Measurements from ENCODE around the gene SUPT3H. TPM values are rescaled to one million over a fixed set of nuclear protein-coding genes. Genes with fewer than 3 reads are reported as not detected.

SUPT3H gene
- total RNA-seq, 1 donor from 2014 or later, result 16.0 TPM

DNA sequence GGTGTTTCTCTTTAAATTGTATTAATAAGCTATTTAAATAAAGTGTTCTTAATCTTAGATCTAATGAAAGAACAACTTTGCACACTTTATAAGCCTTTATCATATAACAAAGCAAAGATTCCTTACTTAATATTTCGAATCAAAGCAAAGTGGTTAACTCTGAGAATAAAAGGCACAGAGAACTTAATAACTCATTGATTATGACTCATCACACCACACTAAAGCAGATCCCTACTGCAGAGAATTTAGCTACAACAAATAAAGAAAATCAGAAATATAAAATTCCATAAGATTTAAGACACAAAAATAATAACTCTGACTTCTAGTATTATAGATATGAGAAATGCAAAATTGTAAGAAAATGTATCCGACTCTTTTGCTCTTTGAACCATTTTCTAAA is 185.2 kb downstream of the SUPT3H start:
- Mint-ChIP-seq H3K4me3 (ENCODE audit: unreplicated experiment) (no peak overlapping the region), H3K27me3 (ENCODE audit: unreplicated experiment) (no peaks in the 10 kb centered on the region)
- no peak for DNase-seq

DNA sequence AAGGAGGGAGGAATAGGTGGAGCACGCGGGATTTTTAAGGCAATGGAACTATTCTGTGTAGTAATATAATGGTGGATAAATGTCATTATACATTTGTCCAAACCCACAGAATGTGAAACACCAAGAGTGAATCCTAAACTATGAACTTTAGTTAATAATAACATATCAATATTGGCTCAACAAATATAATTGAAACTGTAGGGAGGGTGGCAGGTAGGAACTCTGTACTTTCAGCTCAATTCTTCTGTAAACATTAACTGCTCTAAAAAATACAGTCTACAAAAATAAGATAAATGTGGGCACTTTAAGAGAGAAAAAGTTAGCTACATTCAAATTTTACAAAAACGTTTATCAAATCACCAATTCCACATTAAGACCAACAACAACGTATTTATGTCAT is 186.3 kb downstream of the SUPT3H start:
- Mint-ChIP-seq H3K4me3 (ENCODE audit: unreplicated experiment) (no peak overlapping the region), H3K36me3 (ENCODE audit: unreplicated experiment) (no peaks in the 10 kb centered on the region), H3K27me3 (ENCODE audit: unreplicated experiment) (no peaks in the 10 kb centered on the region), H3K27ac (ENCODE audit: unreplicated experiment) (no peak overlapping the region), H3K9me3 (ENCODE audit: unreplicated experiment) (no peaks in the 10 kb centered on the region), H3K4me1 (ENCODE audit: low read depth, unreplicated experiment) (no peaks in the 10 kb centered on the region)
- TF ChIP-seq, protein P1, sequence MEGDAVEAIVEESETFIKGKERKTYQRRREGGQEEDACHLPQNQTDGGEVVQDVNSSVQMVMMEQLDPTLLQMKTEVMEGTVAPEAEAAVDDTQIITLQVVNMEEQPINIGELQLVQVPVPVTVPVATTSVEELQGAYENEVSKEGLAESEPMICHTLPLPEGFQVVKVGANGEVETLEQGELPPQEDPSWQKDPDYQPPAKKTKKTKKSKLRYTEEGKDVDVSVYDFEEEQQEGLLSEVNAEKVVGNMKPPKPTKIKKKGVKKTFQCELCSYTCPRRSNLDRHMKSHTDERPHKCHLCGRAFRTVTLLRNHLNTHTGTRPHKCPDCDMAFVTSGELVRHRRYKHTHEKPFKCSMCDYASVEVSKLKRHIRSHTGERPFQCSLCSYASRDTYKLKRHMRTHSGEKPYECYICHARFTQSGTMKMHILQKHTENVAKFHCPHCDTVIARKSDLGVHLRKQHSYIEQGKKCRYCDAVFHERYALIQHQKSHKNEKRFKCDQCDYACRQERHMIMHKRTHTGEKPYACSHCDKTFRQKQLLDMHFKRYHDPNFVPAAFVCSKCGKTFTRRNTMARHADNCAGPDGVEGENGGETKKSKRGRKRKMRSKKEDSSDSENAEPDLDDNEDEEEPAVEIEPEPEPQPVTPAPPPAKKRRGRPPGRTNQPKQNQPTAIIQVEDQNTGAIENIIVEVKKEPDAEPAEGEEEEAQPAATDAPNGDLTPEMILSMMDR (IDR thresholded peaks at IDR 0.05; ENCODE audit: partially characterized antibody, unreplicated experiment), result no peak
- no peak for DNase-seq

More for the DNA sequence above, 185.2 kb downstream of the SUPT3H start:
- H3K9me3 Mint-ChIP-seq (ENCODE audit: unreplicated experiment), result no peaks in the 10 kb centered on the region
- H3K4me1 Mint-ChIP-seq (ENCODE audit: low read depth, unreplicated experiment), result no peaks in the 10 kb centered on the region
- H3K27ac Mint-ChIP-seq (ENCODE audit: unreplicated experiment), result no peak overlapping the region
- TF ChIP-seq, protein P1 (IDR thresholded peaks at IDR 0.05; ENCODE audit: partially characterized antibody, unreplicated experiment), result no peak
- H3K36me3 Mint-ChIP-seq (ENCODE audit: unreplicated experiment), result no peaks in the 10 kb centered on the region

DNA sequence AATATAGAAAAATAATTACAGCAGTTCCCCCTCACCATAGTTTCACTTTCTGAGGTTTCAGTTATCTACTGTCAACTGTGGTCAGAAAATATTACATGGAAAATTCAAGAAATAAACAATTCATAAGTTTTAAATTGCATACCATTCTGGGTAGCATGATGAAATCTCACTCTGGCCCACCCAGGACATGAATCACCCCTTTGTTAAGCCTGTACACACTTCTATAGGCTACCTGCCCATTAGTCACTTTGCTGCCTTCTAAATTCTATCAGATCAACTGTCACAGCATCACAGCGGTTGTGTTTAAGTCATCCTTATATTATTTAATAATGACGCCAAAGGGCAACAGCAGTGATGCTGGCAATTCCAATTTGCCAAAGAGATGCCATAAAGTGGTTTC is 189.9 kb downstream of the SUPT3H start:
- Mint-ChIP-seq H3K4me3 (ENCODE audit: unreplicated experiment) (no peak overlapping the region), H3K4me1 (ENCODE audit: low read depth, unreplicated experiment) (no peaks in the 10 kb centered on the region), H3K36me3 (ENCODE audit: unreplicated experiment) (no peaks in the 10 kb centered on the region), H3K9me3 (ENCODE audit: unreplicated experiment) (no peaks in the 10 kb centered on the region), H3K27me3 (ENCODE audit: unreplicated experiment) (no peaks in the 10 kb centered on the region), H3K27ac (ENCODE audit: unreplicated experiment) (no peak overlapping the region)
- DNase-seq, result no peak
- TF ChIP-seq, protein P1 (IDR thresholded peaks at IDR 0.05; ENCODE audit: partially characterized antibody, unreplicated experiment), result no peak

DNA sequence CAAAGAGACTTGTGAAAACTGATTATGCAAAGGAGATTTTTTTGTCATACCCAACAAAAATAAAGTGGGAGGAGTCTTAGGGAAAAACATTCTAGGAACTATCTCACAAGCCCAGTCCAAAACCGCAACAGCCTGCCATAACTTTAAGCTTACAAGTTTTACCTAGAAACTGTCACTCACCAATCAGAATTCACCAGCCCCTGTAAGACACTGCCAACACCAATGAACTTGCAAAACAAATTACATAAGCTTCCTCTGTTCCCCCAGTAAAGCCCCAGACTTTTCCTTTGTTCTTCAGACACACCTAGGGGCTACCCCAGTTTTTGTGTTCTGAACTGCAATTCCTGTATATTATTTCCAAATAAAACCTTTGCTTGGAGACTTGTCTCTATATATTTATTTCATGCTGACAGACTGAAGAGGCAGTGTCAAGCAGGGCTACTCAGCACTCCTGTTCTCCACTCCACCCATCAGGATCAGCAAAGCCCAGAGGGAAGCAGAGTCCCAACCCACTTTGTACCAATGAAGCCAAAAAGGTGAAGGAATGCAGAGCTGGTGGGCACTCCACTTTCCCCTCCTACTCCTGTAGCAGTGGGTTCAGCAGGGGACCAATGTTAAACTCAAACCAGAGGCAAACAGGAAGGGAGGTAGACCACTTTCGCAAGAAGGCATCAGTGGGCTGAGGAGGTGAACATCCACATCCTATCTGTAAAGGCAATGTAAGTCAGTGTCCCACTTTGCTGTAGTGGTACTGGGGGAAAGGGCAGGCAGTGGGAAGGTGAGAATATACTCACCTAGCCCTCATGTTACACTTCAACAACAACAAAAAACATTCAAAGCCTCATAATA is 192.1 kb downstream of the SUPT3H start:
- TF ChIP-seq, protein P1 (IDR thresholded peaks at IDR 0.05; ENCODE audit: partially characterized antibody, unreplicated experiment), result no peak
- Mint-ChIP-seq H3K27me3 (ENCODE audit: unreplicated experiment) (no peaks in the 10 kb centered on the region), H3K4me1 (ENCODE audit: low read depth, unreplicated experiment) (no peaks in the 10 kb centered on the region), H3K27ac (ENCODE audit: unreplicated experiment) (no peak overlapping the region), H3K4me3 (ENCODE audit: unreplicated experiment) (no peak overlapping the region), H3K36me3 (ENCODE audit: unreplicated experiment) (no peaks in the 10 kb centered on the region), H3K9me3 (ENCODE audit: unreplicated experiment) (no peaks in the 10 kb centered on the region)
- no peak for DNase-seq

DNA sequence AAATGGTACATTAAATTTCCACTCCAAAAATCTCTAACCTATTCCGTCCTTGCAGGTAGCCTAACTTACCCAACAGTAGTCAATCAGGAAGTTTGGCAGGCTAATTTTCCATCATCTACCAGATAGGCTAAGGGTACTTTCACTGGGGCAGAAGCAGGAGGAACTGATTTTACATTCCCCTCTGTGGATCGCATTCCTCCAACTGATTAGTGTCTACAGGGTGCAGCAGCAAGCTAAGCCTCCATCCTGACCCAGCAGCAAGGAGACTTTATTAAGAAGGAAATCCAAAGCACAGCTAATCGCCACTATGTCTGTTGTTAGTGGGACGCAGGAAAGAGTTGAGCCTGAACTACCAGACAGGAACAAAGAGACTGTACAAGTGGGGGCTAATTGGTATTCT is 192.8 kb downstream of the SUPT3H start:
- DNase-seq, result no peak
- TF ChIP-seq, protein P1 (IDR thresholded peaks at IDR 0.05; ENCODE audit: partially characterized antibody, unreplicated experiment), result no peak
- H3K4me1 Mint-ChIP-seq (ENCODE audit: low read depth, unreplicated experiment), result no peaks in the 10 kb centered on the region
- H3K36me3 Mint-ChIP-seq (ENCODE audit: unreplicated experiment), result no peaks in the 10 kb centered on the region
- H3K27ac Mint-ChIP-seq (ENCODE audit: unreplicated experiment), result no peak overlapping the region
- H3K27me3 Mint-ChIP-seq (ENCODE audit: unreplicated experiment), result no peaks in the 10 kb centered on the region
- H3K9me3 Mint-ChIP-seq (ENCODE audit: unreplicated experiment), result no peaks in the 10 kb centered on the region
- no peak overlapping the region for H3K4me3 Mint-ChIP-seq (ENCODE audit: unreplicated experiment)
